NCI-H774 (cell line): ENCODE data around the gene ZNF609.
A peak's percentile ranks its signal among the peaks of the same experiment; 100 is the strongest.

Source experiments
- DNase-seq: peaks from one replicate; lab custom pipeline; 2025; lab: John Stamatoyannopoulos, UW

Gene ZNF609

GRCh38 chr15:64460206-64460723 lies at the start of gene ZNF609:
Gene ZNF609 (plus strand): TSS chr15:64460578. CDS start chr15:64499420, 38,842 bp downstream.
- peak; percentile 91 for DNase-seq

GRCh38 chr15:64412216-64412615 lies 48.2 kb upstream of the ZNF609 start:
- no peak for DNase-seq

- DNase-seq: no peak
Measured at GRCh38 chr15:64422697-64423096, 37.7 kb upstream of the ZNF609 start.

- DNase-seq: no peak
Measured at GRCh38 chr15:64423970-64424369, 36.4 kb upstream of the ZNF609 start.

- no peak for DNase-seq
Measured at GRCh38 chr15:64425221-64425620, 35.2 kb upstream of the ZNF609 start.

DNA sequence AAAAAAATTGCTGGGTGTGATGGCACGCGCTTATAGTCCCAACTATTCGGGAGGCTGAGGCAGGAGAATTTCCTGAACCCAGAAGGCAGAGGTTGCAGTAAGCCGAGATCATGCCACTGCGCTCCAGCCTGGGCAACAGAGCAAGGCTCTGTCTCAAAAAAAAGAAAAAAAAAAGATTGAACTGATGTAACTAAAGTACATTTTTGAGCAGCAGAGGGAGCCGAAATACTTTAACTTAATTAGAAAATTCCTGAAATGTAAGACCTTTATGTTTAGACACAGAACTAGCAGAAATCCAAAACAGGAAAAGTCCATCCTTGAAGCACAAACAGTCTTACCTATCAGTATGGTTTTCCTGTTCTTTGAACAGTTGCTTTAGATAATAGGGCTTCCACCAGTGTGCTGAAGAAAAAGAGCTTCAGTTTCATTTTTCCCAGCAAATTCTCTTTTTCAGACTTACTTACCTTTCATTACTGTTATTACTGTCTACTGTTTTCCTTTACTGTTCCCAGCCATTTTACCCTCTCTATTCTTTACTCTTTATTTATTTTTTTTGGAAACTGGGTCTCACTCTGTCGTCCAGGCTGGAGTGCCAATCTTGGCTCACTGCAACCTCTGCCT lies 33.4 kb upstream of the ZNF609 start:
- DNase-seq: no peak

DNA sequence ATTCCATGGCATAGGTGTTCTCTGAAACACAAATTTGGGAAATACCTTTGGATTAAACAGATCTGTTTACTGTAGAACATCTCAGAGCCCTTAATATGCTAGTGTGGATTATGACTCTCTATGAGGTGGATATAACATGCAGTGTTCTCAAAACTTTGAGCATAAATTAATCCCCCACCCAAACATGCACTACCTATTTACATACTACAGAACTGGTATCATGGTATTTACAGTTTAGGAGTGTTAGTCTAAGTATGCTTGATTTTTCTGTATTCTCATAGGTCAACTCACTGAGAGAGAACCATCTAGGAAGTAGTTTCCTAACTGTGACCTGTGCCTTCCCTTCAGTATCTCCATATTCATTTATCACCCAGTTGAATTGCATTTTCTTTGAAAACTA lies 30.9 kb upstream of the ZNF609 start:
- no peak for DNase-seq

DNA sequence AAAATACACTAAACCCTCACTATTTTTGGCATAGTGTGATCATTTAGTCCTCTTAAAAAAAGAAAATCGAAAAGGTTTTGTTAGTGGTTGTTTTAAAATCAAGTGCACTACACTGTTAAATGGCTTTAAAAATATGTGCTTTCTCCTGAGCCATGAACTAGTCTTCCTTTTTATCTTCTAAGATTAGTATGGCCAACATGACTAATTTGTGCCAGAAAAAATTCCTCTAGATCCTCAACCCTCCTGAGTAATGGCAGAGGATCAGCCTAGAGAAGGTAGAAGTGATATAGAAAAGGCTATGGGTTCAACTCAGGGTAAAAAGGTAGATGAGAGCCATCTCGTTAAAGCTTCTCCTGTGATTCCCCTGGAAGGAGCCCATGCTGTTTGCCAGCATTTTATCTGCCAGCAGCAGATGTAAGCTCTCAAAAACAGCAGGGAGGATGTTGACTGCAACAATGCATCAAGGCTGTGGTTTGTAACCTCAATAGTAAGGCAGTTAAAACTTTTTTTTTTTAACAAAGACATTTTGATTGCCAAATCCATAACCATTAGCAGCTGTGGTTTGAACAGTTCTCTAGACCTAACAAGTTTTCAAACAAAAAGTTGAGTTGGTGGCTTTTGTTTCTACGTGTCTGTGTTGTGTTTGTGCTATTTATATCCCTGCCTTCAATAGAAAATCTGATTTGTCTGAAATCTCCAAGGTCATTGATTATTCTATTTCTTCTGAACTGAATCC lies 30.2 kb upstream of the ZNF609 start:
- DNase-seq: no peak

DNA sequence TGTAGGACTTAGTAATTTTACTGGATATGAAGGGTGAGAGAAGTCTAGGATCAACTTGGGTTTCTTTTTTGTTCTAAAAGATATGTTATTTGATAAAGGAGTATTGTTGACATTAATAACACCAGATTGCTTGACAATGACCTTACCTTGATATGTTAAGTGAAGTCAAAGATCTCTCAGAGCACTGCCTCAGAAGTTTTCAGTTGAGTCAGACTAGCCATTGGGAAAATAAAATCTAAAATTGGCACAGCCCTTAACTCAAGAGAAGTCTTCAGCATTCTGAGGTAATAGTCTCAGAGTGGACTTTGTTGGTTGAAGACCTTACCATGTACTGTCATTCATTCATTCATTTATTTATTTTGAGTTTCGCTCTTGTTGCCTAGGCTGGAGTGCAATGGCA lies 22.4 kb upstream of the ZNF609 start:
- no peak for DNase-seq

- DNase-seq: no peak
Measured at GRCh38 chr15:64438653-64439447, 21.5 kb upstream of the ZNF609 start.

DNA sequence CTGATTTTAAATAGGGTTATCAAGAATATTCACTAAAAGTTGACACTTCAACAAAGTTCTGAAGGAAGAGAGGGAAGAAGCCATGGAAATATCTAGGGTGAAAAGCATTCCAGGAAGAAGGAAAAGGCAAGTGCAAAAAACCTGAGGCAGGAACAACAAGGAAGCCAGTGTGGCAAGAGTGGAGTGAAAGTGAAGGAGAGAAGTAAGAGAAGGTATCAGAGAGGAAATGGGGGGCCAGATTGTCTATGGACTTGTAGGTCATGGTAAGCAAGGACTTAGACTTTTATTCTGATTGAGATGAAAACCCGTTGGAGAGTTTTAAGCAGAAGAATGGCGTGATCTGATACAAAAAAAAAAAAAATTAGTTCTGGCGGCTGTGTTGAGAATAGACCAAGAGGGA lies 18.5 kb upstream of the ZNF609 start:
- DNase-seq: no peak

GRCh38 chr15:64443016-64443415 lies 17.4 kb upstream of the ZNF609 start:
- no peak for DNase-seq

GRCh38 chr15:64443747-64444621 lies 16.4 kb upstream of the ZNF609 start:
- no peak for DNase-seq

DNA sequence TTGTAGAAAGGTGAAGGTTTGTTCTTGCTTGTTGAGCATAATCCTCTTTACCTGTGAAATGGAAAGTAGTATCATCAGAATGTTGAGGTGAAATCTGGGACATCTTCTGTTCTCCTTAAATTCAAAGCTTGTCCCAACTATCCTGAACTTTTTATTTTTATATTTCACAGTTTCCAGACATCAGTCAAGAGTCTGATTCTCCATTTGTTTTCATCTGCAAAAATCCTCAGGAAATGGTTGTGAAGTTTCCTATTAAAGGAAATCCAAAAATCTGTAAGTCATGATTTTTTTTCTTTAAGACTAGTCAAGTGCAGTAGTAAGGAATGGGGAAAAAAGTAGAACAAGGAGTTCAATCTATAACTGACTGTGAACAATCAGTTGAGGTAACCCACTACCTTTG lies 15.5 kb upstream of the ZNF609 start:
- no peak for DNase-seq

- no peak for DNase-seq
Measured at GRCh38 chr15:64447536-64448315, 12.7 kb upstream of the ZNF609 start.

DNA sequence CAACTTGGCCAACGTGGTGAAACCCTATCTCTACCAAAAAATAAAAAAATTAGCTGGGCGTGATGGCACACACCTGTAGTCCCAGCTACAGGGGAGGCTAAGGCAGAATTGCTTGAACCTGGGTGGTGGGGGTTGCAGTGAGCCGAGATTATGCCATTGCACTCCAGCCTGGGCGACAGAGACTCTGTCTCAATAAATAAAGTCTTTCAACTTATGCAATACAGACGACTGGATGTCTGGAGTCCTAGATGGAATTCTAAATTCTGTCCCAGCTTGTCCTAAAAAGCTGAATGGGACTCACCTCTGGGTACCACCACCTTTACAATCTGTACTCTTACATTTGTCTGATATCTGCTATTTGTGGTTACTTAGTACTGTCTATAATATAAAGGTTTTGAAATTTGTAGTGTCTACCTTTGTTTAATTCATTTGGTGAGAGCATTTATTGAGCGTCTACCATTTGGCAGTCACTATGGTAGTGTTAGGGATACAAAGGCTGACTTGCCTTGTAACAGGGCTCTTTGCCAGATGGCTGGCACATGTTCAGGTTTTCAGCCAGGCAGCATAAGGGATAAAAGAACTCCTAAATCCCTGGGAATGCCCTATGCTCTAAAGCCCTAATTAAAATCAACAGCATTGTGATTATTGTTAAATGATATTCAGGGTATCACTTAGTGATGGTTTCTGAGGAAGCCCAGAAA lies 7.2 kb upstream of the ZNF609 start:
- peak; percentile 46 for DNase-seq

DNA sequence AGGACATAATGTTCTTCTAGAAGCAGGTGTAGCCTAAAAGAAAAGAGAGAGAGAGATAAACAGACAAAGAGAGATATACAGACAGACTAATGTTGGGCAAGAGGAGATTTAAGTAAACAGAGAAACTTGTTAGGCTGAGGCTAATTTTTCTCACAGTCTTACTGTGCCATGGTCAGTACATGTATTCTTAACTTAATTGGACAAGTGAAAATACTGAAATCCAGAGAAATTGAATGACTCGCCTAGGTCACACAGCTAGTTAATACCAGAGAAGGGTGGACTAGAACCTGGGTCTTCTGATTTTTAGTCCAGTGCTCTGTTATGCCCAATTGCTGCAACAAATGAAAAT lies 6.7 kb upstream of the ZNF609 start:
- DNase-seq: no peak

- no peak for DNase-seq
Measured at GRCh38 chr15:64454282-64454681, 6.1 kb upstream of the ZNF609 start.

GRCh38 chr15:64455961-64456371 lies 4.4 kb upstream of the ZNF609 start:
- no peak for DNase-seq

- DNase-seq: no peak
Measured at GRCh38 chr15:64456634-64457108, 3.7 kb upstream of the ZNF609 start.
